IMR-90 (cell line): ENCODE measurements around the gene CR1L. TPM values are rescaled to one million over a fixed set of nuclear protein-coding genes. Genes with fewer than 3 reads are reported as not detected.

ENCODE experiments used
- ATAC-seq: fragments of 200-7000 bp; cut with Tn5 transposase; 2 replicates; pipeline ENCODE4 v1.9.1; 2020; ENCODE audit warnings: low read depth, mild to moderate bottlenecking, moderate library complexity
- BruUV-seq: library from RNA; stranded (reverse); fragments of 400-500 nt; replicated peaks from 2 replicates; lab custom pipeline; 2021; lab: Mats Ljungman, UMichigan
- CTCF ChIA-PET: fragments of 300-600 bp; formaldehyde crosslinking; extraction: SDS; loops from one replicate; lab custom pipeline; 2021; ENCODE audit warnings: antibody characterized with exemption; lab: Yijun Ruan, JAX
- POLR2A ChIA-PET: fragments of 300-600 bp; sonication (Branson Sonifier 250); formaldehyde crosslinking; loops from one replicate; lab custom pipeline; 2022; ENCODE audit warnings: antibody characterized with exemption; ENCODE audit not compliant: unreplicated experiment; lab: Charles Lee
- DNase-seq: peaks from one replicate; pipeline ENCODE4 v3.0.0; 2013
- H2AFZ ChIP-seq: replicated peaks from 2 replicates; pipeline ENCODE3; 2013; ENCODE audit warnings: low read length, mild to moderate bottlenecking; ENCODE audit not compliant: poor library complexity
- H2AK5ac ChIP-seq: 2 replicates; pipeline ENCODE4 v1.6.1; 2013; ENCODE audit warnings: low read depth, low read length, inconsistent platforms
- H2AK9ac ChIP-seq: replicated peaks from 2 replicates; pipeline ENCODE3; 2013; ENCODE audit warnings: mild to moderate bottlenecking, low read depth, low read length, moderate library complexity; ENCODE audit not compliant: poor library complexity
- H2BK120ac ChIP-seq: 2 replicates; pipeline ENCODE4 v1.6.1; 2013; ENCODE audit warnings: low read depth, low read length, inconsistent platforms
- H2BK15ac ChIP-seq: 3 replicates; pipeline ENCODE4 v1.6.1; 2013; ENCODE audit warnings: low read depth, low read length, inconsistent platforms
- H2BK20ac ChIP-seq: 2 replicates; pipeline ENCODE4 v1.6.1; 2013; ENCODE audit warnings: low read depth, mild to moderate bottlenecking, inconsistent platforms, low read length, moderate library complexity
- H2BK5ac ChIP-seq: 2 replicates; pipeline ENCODE4 v1.6.1; 2013; ENCODE audit warnings: mild to moderate bottlenecking, low read depth, low read length, inconsistent platforms; ENCODE audit not compliant: poor library complexity, severe bottlenecking
- H3K14ac ChIP-seq: replicated peaks from 2 replicates; pipeline ENCODE4 v1.6.1; 2013; ENCODE audit warnings: low read depth, low read length, inconsistent platforms
- H3K18ac ChIP-seq: 2 replicates; pipeline ENCODE4 v1.6.1; 2013; ENCODE audit warnings: low read depth, low read length, control low read depth
- H3K23ac ChIP-seq: 2 replicates; pipeline ENCODE4 v1.6.1; 2013; ENCODE audit warnings: low read depth, low read length, inconsistent platforms
- H3K27ac ChIP-seq: 2 replicates; pipeline ENCODE4 v1.5.1; 2013; ENCODE audit warnings: mild to moderate bottlenecking, control low read depth, low read length; ENCODE audit not compliant: insufficient read depth
- H3K27me3 ChIP-seq: 2 replicates; pipeline ENCODE4 v1.6.1; 2013; ENCODE audit warnings: low read length; ENCODE audit not compliant: control insufficient read depth, insufficient read depth
- H3K36me3 ChIP-seq: 2 replicates; pipeline ENCODE4 v1.6.1; 2013; ENCODE audit warnings: low read length, mixed read lengths; ENCODE audit not compliant: control insufficient read depth, insufficient read depth
- H3K4ac ChIP-seq: 2 replicates; pipeline ENCODE4 v1.6.1; 2013; ENCODE audit warnings: low read depth, low read length, inconsistent platforms
- H3K4me1 ChIP-seq: 2 replicates; pipeline ENCODE4 v1.6.1; 2013; ENCODE audit warnings: low read length, mixed read lengths; ENCODE audit not compliant: control insufficient read depth, insufficient read depth
- H3K4me2 ChIP-seq: 2 replicates; pipeline ENCODE4 v1.6.1; 2013; ENCODE audit warnings: low read depth, mild to moderate bottlenecking, control low read depth, low read length, moderate library complexity
- H3K4me3 ChIP-seq: 2 replicates; pipeline ENCODE4 v1.5.1; 2013; ENCODE audit warnings: low read depth, mild to moderate bottlenecking, control low read depth, low read length, moderate library complexity; ENCODE audit not compliant: insufficient read depth
- H3K56ac ChIP-seq: 2 replicates; pipeline ENCODE4 v1.6.1; 2013; ENCODE audit warnings: low read length, inconsistent platforms; ENCODE audit not compliant: insufficient read depth; ENCODE audit errors: extremely low read depth
- H3K79me1 ChIP-seq, 2 experiments: 2 replicates each; pipeline ENCODE4 v1.6.1; 2013; ENCODE audit warnings: low read length in 2 of 2, inconsistent platforms in 1 of 2, low read depth in 1 of 2
- H3K9ac ChIP-seq: 2 replicates; pipeline ENCODE4 v1.6.1; 2013; ENCODE audit warnings: low read depth, low read length, control low read depth
- H3K9me1 ChIP-seq: 2 replicates; pipeline ENCODE4 v1.6.1; 2013; ENCODE audit warnings: low read length, inconsistent platforms; ENCODE audit not compliant: insufficient read depth
- H3K9me3 ChIP-seq: 2 replicates; pipeline ENCODE4 v1.6.1; 2013; ENCODE audit warnings: low read length; ENCODE audit not compliant: control insufficient read depth, insufficient read depth
- H4K20me1 ChIP-seq: 2 replicates; pipeline ENCODE4 v1.6.1; 2013; ENCODE audit warnings: low read length, inconsistent platforms; ENCODE audit not compliant: insufficient read depth
- H4K5ac ChIP-seq: 2 replicates; pipeline ENCODE4 v1.6.1; 2013; ENCODE audit warnings: mild to moderate bottlenecking, low read depth, low read length, control low read depth
- H4K8ac ChIP-seq, 2 experiments: 2 replicates each; pipeline ENCODE4 v1.6.1; 2013; ENCODE audit warnings: low read depth in 2 of 2, low read length in 2 of 2, control low read depth in 1 of 2, inconsistent platforms in 1 of 2
- H4K91ac ChIP-seq: 2 replicates; pipeline ENCODE4 v1.6.1; 2013; ENCODE audit warnings: low read depth, low read length, inconsistent platforms; ENCODE audit not compliant: insufficient read depth
- RAD21 ChIP-seq: IDR thresholded peaks from 2 replicates; pipeline ENCODE4 v1.6.1; 2012; ENCODE audit warnings: low read length, improper control_type of control experiment
- RCOR1 ChIP-seq: IDR thresholded peaks from 2 replicates; pipeline ENCODE4 v1.6.1; 2012; ENCODE audit warnings: mild to moderate bottlenecking, low read length, improper control_type of control experiment; ENCODE audit not compliant: insufficient replicate concordance
- RFX5 ChIP-seq: IDR thresholded peaks from 2 replicates; pipeline ENCODE4 v1.8.0; 2012; ENCODE audit warnings: low read depth, mild to moderate bottlenecking, low read length, moderate library complexity
- SMC3 ChIP-seq: fragments of 150-350 bp; IDR thresholded peaks from 2 replicates; pipeline ENCODE4 v1.6.1; 2016; ENCODE audit warnings: low read depth, mild to moderate bottlenecking, antibody characterized with exemption, low read length, moderate library complexity
- WGBS, 2 experiments: methylation state at CpG; one replicate each; pipeline versions ENCODE4 v1.1.5 to v1.1.7; 2013; ENCODE audit warnings: missing lambda C conversion rate in 2 of 2; ENCODE audit not compliant: insufficient read length in 1 of 2; ENCODE audit errors: extremely low coverage in 2 of 2; 5-methylcytosine and 5-hydroxymethylcytosine counted together
- dilution Hi-C: fragments of 300-500 bp; cut with HindIII; formaldehyde crosslinking; loops from one replicate; pipeline ENCODE4 v1.14.3; 2018; ENCODE audit warnings: low sequenced_read_pairs; ENCODE audit not compliant: unreplicated experiment
- in situ Hi-C: fragments of 300-500 bp; cut with MboI; formaldehyde crosslinking; loops from 3 replicates; pipeline ENCODE4 v1.14.3; 2019; ENCODE audit warnings: low sequenced_read_pairs, inconsistent platforms, mixed read lengths
- intact Hi-C: fragments of 100-400 bp; cut with micrococcal nuclease; formaldehyde crosslinking; loops from 2 replicates; pipeline ENCODE4 v1.10.0; 2022
- polyA plus RNA-seq, 3 experiments: library from polyadenylated mRNA; depleted of rRNA; stranded (reverse); fragments of >200 nt; gene quantifications; 2 replicates each; pipeline ENCODE4 v1.2.3, GENCODE V29; 2012; ENCODE audit warnings: low replicate concordance in 1 of 3
- total RNA-seq: library from RNA; depleted of rRNA; stranded (reverse); fragments of >200 nt; gene quantifications from 2 replicates; pipeline ENCODE4 v1.2.3, GENCODE V29; 2012

CR1L gene
- total and polyA plus RNA-seq, 2 of the 4 experiments (the other 2 are of a cell fraction), result not detected

DNA sequence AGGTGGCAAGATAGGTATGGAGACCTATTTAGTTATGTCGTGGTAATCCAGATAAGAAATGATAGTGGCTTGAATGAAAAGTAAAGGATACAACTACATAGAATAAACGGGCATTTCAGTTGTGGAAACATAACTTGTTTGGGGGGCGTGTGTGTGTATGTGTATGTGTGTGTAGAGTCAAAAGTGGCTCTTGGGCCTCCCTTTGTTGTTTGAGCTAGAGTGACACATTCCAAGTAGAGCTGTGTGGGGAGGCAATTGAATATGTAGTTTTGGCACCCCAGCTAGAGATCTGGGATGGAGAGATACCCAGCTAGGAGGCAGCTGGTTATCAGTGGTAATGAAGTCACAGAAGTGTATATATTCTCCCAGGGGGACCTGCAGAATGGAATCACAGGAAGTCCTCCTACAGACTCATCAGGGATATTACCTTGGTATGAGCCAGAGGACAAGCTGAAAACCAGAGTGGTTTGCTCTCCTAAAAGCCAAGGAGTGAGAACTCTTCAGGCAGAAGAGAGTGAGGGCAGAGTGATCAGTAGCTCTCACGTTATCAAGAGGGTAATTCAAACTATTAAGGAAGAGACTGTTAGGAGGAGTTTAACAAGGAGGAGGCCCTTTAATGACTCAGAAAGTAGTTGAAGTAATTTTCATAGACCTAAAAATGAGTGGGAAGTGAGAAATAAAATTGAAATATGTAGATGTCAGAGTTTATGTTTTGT lies 5.1 kb downstream of the CR1L start:
- H3K36me3 ChIP-seq, result no peaks in the 10 kb centered on the region
- H3K4ac ChIP-seq, result no peak overlapping the region
- no peak for ATAC-seq
- no peak overlapping the region for H3K56ac ChIP-seq
- no TSS peak for BruUV-seq
- H2BK5ac ChIP-seq, result no peak overlapping the region
- H3K27ac ChIP-seq, result no peak overlapping the region
- in situ Hi-C loops (no loop called here), dilution Hi-C loops (no loop called here), intact Hi-C loops (no loop called here)
- CTCF ChIA-PET, result interaction anchor here (0.5 kb wide), 1 partner anchor 147 kb away, joined by 6 read pairs; no protein-coding TSS in a partner anchor
- H2BK20ac ChIP-seq, result no peak overlapping the region
- H3K79me1 ChIP-seq, result no peaks in the 10 kb centered on the region
- H3K4me1 ChIP-seq, result no peaks in the 10 kb centered on the region
- 80% methylated on average over 1 of the region's 4 CpGs; no CpG with 5 or more reads in 1 of the 2 experiments for WGBS, 2 experiments
- no peak overlapping the region for H3K4me2 ChIP-seq
- no peaks in the 10 kb centered on the region for H3K9me3 ChIP-seq
- H3K9ac ChIP-seq, result no peak overlapping the region
- no peak overlapping the region for H2AK9ac ChIP-seq
- POLR2A ChIA-PET, result no interaction called here
- H3K27me3 ChIP-seq, result peaks cover 20% of the 10 kb centered on the region
- no peak overlapping the region for H2AFZ ChIP-seq
- no peaks in the 10 kb centered on the region for H3K9me1 ChIP-seq
- no peak overlapping the region for H3K18ac ChIP-seq
- H2BK120ac ChIP-seq, result no peak overlapping the region
- H3K4me3 ChIP-seq, result no peak overlapping the region
- H4K20me1 ChIP-seq, result no peaks in the 10 kb centered on the region
- H2BK15ac ChIP-seq, result no peak overlapping the region
- no peak for DNase-seq
- no peak overlapping the region for H4K5ac ChIP-seq
- H2AK5ac ChIP-seq, result no peak overlapping the region
- H4K8ac ChIP-seq, result no peak overlapping the region
- H4K91ac ChIP-seq, result no peak overlapping the region
- H3K23ac ChIP-seq, result no peak overlapping the region
- no peak overlapping the region for H3K14ac ChIP-seq
- TF ChIP-seq RAD21 (no peak), SMC3 (no peak), RFX5 (no peak), RCOR1 (no peak)
